Kasumi-1 (cell line): ENCODE data around the gene LDAF1.
"Not testable (repeated sequence)": the region's sequence is repeated elsewhere in the genome, so short reads cannot be mapped to it uniquely, and the experiment has no call there.

ENCODE experiments used
- DNase-seq, 2 experiments: peaks; one replicate each; lab custom pipeline; 2025; lab: John Stamatoyannopoulos, UW

The LDAF1 gene

DNA sequence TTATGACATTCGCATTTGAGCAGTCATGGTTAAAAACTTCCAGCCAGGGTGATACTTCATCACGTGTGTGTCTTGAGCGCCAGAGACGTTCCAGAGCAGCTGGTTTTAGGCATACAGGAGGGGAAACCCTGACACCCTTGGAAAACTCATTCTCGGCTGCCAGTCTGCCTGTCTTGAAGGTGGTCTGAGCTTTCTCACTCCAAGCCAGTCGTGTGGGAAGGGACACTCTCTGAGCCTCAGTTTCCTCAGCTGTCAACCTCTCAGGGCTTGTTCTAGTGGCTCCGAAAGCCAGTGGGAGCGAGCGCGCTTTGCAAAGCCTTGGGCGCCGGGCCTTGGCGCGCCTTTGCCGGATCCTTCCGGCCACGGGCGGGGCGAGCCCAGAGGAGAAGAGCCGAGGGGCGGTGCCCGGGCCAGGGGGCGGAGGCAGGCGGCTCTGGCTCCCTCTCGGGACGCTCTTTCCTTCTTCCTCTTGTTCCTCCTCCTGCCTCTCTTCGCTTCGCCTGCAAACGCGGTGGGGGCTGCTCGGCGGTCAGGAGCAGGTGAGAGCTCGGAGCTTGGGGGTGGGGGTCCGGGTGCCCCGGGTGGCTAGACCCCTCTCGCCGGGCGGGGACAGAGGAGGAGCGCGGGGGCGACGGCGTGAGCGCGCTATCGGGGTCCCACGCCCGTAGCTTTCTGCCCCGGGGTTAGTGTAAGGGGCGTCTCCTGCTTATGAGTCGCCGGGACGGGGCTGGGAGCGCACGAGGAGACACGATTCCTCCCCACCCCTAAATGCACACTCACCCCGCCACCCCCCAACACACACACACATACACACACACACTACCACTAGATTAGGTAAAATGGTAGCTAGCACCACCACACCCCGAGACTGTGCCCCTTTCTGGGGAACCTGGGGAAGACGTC lies at the start of gene LDAF1:
LDAF1 (plus strand) TSS at position 467 of the 903 bp plus-strand sequence. CDS start 2,509 bp downstream, outside the sequence.
- peak; percentile 39 to 46 for DNase-seq

DNA sequence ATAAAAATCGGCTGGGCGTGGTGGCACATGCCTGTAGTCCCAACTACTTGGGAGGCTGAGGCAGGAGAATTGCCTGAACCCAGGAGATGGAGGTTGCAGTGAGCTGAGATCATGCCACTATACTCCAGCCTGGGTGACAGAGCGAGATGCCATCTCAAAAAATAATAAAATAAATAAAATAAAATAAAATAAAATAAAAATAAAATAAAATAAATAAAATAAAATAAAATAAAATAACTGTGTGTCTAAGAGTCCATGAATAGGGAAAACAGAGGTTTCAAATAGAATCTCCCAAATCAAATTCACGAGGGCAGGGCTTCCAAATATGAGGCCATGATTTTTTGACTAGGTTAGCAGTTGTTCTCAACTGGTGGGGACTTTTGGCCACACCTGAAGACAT lies 42.9 kb upstream of the LDAF1 start:
- not testable (repeated sequence) for DNase-seq

DNA sequence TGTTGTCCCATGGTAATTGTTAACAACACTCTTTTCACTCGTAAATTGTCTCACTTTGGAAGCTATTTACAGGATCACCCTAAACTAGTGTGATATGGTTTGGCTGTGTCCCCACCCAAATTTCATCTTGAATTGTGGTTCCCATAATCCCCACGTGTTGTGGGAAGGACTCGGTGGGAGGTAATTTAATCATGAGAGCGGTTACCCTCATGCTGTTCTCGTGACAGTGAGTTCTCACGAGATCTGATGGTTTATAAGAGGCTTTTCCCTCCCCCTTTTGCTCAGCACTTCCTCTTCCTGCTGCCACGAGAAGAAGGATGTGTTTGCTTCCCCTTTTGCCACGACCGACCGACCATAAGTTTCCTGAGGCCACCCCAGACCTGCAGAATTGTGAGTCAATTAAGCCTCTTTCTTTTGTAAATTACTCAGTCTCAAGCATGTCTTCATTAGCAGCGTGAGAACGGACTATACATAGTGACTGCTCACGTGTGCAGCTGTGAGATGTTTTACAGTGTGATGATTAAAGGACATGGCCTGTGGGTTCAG lies 42.3 kb upstream of the LDAF1 start:
- DNase-seq: peak; percentile 70 to 80

DNA sequence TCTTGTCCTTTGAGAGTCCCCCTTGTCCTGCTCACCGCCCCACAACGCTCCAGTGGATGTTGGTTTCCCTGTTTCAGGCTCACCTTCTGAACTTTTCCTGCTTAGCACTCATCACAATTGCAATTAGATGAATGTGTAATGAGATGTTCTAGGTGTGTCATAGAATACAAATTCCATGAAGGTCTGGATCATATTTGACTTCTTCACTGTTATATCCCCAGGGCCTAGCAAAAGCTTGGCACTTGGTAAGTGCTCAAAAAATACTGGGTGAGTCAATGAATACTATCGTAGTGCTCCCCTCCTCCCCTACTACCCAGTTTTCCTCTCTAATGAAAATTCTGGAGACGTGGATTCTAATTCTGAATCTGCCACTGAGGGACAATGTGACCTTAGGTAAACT lies 40.9 kb upstream of the LDAF1 start:
- DNase-seq: no peak

- DNase-seq: no peak
These were observed 37.4 kb upstream of the LDAF1 start for GRCh38 chr16:21120976-21121520.

DNA sequence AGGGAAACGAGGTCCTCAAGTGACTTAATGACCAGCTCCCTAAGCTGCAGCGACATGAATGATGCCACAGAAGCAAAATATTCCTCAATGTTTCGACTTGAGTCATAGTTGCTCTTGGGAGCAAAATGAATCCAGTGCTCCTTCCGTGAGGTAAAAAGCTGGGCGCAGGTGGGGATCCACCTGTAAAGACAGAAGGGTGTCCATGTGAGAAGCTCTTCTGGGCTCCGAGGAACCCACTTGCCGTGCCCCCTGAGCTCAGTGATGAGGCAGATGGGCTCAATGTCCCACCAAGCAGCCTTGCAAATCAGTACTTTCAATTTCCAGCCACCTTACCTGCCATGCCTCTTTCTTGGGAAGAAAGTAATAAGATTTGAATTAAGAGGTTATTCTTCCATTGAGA lies 33.3 kb upstream of the LDAF1 start:
- DNase-seq: no peak

DNA sequence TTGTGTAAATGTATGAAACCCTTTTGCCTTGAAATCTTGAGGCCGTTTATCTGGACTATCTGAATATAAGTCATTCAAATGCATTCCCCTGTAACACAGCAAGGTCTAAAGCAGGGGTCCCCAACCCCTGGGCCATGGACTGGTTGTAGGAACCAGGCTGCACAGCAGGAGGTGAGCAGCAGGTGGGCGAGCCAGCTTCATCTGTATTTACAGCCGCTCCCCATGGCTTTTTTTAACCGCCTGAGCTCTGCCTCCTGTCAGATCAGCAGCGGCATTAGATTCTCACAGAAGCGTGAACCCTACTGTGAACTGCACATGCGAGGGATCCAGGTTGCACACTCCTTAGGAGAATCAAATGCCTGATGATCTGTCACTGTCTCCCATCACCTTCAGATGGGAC lies 32.0 kb upstream of the LDAF1 start:
- DNase-seq: no peak

DNA sequence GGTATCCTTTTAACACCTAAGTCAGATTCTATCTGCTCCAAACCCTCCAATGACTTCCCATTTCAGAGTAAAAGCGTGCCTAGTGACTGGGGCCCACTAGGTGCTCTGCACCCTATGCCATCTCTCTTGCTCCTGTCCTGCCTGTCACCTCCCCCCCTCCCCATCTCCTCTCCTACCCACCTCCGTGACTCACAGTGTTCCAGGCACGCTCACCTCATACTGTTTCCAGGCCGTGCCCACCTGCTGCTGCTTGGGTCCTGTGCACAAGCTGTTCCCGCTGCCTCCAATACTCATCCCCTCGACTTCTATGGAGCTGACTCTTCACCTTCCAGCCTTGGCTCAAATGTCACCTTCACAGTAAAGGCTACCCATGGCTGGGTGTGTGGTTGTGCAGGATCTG lies 29.5 kb upstream of the LDAF1 start:
- no peak for DNase-seq

DNA sequence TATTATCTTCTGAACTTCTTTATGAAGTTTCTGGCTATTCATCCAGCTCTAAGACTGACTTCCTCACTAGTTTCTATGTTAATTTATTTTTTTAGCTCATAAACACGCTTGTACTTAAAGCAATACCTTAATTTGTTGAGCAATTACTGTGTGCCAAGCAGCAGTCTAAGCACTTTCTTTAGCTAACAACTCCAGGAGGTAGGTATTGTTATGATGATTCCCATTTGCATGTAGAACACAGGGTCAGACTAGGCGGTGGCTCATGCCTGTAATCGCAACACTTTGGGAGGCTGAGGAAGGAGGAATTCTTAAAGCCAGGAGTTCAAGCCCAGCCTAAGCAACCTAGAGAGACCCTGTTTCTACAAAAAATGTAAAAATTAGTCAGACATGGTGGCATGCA lies 27.7 kb upstream of the LDAF1 start:
- no peak for DNase-seq

DNA sequence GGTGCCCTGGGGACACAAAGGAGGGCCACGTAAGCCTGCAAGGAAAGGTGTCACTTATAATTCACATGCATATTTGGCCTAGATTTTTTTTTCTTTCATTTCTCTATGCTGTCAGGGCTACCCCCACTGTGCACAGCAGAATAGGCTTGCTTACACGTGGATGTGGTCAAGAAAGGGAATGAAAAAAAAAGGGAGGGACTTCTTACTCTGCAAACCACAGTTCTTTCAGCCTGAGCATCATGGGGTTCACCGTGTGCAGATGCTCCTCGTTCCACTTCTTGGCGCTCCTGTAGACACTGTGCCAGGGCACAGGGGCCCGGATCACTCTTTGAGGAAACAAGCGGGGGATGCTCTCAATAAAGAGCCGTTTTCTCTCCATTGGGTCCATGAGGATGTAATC lies 24.4 kb upstream of the LDAF1 start:
- DNase-seq: no peak

GRCh38 chr16:21145738-21146137 lies 12.7 kb upstream of the LDAF1 start:
- DNase-seq: no peak

DNA sequence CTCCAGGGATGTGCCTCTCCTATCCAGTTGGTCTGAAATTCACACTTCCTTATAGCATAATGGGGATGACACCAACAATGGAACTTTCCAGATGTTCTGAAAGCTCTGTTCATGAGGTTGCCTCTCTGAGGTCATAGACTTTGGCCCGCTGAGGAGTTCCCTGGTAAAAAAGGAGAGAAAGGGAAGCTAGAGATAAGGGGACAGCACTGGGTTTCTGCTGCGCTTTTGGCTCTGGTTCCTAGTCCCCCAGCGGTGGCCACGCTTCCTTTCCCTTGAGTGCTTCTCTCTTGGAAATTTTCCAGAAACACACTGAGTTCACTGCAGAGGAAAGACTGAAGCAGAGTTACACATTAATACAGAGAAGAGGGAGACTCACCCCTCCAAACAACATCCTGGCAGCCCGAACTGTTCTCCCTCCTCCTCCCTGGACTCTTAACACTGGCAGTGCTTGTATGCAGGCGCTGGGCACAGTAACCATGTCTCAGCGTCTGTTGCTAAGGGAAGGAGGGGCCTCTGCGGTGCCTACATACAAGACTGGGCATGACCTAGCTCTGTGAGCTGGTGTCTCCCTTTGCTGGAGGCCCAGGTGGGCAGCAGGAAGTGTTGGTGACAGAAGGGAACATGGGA lies 8.0 kb upstream of the LDAF1 start, which contains the start of gene DNAH3:
DNAH3 (minus strand) TSS at position 472 of the 627 bp plus-strand sequence. CDS start 527 bp downstream, outside the sequence.
- peak; percentile 8 to 23 for DNase-seq

DNA sequence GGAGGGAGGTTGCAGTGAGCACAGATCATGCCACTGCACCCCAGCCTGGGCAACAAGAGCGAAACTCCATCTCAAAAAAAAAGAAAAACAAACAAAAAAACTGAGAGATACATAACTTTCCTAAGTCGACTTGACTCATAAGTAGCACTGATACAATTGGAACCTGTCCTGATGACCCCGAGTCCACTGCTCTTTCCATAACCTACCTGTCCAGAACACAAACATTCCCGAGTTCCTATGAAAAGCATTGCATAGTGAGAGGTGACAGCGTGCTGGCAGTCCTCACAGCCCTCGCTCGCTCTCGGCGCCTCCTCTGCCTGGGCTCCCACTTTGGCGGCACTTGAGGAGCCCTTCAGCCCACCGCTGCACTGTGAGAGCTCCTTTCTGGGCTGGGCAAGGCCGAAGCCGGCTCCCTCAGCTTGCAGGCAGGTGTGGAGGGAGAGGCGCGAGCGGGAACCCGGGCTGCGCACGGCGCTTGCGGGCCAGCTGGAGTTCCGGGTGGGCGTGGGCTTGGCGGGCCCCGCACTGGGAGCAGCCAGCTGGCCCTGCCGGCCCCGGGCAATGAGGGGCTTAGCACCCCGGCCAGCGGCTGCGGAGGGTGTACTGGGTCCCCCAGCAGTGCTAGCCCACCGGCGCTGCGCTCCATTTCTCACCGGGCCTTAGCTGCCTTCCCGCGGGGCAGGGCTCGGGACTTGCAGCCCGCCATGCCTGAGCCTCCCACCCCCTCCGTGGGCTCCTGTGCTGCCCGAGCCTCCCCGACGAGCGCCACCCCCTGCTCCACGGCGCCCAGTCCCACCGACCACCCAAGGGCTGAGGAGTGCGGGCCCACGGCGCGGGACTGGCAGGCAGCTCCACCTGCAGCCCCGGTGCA lies 6.1 kb upstream of the LDAF1 start:
- DNase-seq: not testable (repeated sequence)

- DNase-seq: not testable (repeated sequence)
These were observed 5.2 kb upstream of the LDAF1 start for GRCh38 chr16:21153124-21153729.

DNA sequence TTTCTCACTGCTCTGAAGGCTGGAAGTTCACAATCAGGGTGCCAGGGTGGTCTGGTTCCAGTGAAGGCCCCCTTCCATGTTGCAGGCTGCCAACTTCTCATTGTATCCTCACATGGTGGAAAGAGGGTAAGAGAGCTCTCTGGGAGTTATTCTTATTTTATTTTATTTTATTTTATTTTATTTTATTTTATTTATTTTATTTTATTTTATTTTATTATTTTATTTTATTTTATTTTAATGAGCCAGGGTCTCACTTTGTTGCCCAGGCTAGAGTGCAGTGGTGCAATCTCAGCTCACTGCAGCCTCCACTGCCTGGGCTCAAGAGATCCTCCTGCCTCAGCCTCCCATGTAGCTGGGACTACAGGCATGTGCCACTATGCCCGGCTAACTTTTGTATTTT lies 2.5 kb upstream of the LDAF1 start:
- DNase-seq: not testable (repeated sequence)

GRCh38 chr16:21156767-21157467 lies 1.6 kb upstream of the LDAF1 start:
- peak in 1 of 2 experiments; percentile 31 for DNase-seq

DNA sequence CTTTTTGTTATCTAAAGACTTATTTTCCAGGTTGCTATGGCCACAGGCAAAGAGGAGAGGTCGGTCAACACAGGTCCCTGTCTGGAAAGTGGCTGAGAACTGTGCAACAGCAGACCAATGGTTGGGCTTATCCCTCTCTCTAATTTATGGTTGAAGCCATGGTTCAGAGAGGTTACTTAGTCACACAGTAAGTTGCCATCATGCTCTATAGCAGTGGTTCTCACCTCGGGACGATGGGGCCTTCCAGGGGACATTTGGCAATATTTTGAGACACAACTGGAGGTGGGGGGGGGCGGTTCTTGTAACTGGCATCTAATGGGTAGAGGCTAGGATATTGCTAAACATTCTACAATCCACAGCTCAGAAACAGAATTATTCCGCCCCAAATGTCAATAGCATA lies 842 bp upstream of the LDAF1 start:
- no peak for DNase-seq

- DNase-seq: peak in 1 of 2 experiments; percentile 11
These were observed 942 bp downstream of the LDAF1 start for GRCh38 chr16:21159281-21159951.

DNA sequence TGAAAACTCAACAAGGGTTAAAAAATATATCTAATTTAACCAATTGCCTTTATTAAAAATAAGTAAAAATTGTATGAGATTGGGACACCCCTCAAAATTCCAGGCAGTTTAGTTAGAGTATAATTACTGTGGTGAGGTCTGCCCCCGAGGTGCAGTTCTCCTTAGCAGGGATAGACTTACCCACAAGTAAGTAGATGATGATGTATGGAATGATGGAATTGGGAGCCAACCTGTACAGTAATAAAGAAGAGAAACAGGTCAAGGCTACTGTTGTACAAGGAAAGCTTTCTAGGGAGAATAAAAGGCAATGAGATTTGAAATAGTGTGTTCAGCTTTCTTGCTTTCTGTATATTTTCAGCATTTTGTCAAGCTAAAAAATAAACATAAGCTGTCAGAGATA lies 1.8 kb downstream of the LDAF1 start:
- DNase-seq: no peak

DNA sequence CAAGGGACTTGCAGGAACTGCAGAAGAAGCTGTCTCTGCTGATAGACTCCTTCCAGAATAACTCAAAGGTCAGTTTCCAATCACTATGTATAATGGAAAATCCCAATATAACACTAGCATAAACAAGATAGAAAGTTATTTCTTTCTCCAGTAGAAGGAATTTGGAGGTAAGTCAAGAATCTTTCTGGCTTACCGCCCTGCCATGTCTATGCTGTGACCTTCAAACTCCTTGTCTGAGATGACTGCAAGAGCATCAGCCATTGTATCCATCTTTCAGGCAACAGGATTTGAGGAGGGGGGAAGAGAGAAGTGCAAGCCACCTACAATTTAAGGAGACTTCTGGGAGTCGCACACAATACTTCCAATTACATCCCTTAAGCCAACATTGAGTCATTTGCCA lies 2.7 kb downstream of the LDAF1 start:
- no peak for DNase-seq
